HEK293 (cell line): ENCODE results near the gene GBA2.

Source experiments
- GLI4 ChIP-seq: fragments of 450-650 bp; formaldehyde crosslinking; IDR thresholded peaks from 2 replicates; pipeline ENCODE4 v1.5.1; 2016; ENCODE audit warnings: missing biosample characterization, missing genetic modification characterization
- GLIS2 ChIP-seq: fragments of 450-650 bp; formaldehyde crosslinking; IDR thresholded peaks from 2 replicates; pipeline ENCODE4 v1.5.1; 2016; ENCODE audit warnings: missing biosample characterization, missing genetic modification characterization
- HOXA7 ChIP-seq: sonication (generic); formaldehyde crosslinking; IDR thresholded peaks from 2 replicates; pipeline ENCODE4 v1.8.1; 2022; ENCODE audit warnings: missing genetic modification reagents, borderline replicate concordance
- IKZF3 ChIP-seq: fragments of 450-650 bp; IDR thresholded peaks from 2 replicates; pipeline ENCODE4 v1.5.0; 2018; ENCODE audit warnings: missing biosample characterization, mild to moderate bottlenecking, missing genetic modification characterization, moderate library complexity
- KLF16 ChIP-seq: fragments of 450-650 bp; formaldehyde crosslinking; IDR thresholded peaks from 2 replicates; pipeline ENCODE4 v1.5.1; 2017; ENCODE audit warnings: missing biosample characterization, missing genetic modification characterization
- REST ChIP-seq: fragments of 450-650 bp; formaldehyde crosslinking; IDR thresholded peaks from 2 replicates; pipeline ENCODE4 v1.5.1; 2016; ENCODE audit warnings: missing biosample characterization, missing genetic modification characterization
- SCRT2 ChIP-seq: fragments of 450-650 bp; formaldehyde crosslinking; IDR thresholded peaks from 2 replicates; pipeline ENCODE4 v1.5.1; 2016; ENCODE audit warnings: missing biosample characterization, missing genetic modification characterization
- SP7 ChIP-seq: fragments of 450-650 bp; formaldehyde crosslinking; IDR thresholded peaks from 2 replicates; pipeline ENCODE4 v1.5.1; 2016; ENCODE audit warnings: missing biosample characterization, missing genetic modification characterization
- TCF7L2 ChIP-seq: IDR thresholded peaks from 2 replicates; pipeline ENCODE4 v1.6.1; 2011; ENCODE audit warnings: low read depth, mild to moderate bottlenecking, inconsistent platforms, low read length, moderate library complexity, borderline replicate concordance
- YY2 ChIP-seq: fragments of 450-650 bp; formaldehyde crosslinking; IDR thresholded peaks from 2 replicates; pipeline ENCODE4 v1.5.1; 2016; ENCODE audit warnings: missing biosample characterization, missing genetic modification characterization
- ZBTB1 ChIP-seq: fragments of 450-650 bp; formaldehyde crosslinking; IDR thresholded peaks from 2 replicates; pipeline ENCODE4 v1.5.1; 2016; ENCODE audit warnings: missing biosample characterization, missing genetic modification characterization
- ZEB2 ChIP-seq: fragments of 450-650 bp; formaldehyde crosslinking; IDR thresholded peaks from 2 replicates; pipeline ENCODE4 v1.5.1; 2016; ENCODE audit warnings: missing biosample characterization, missing genetic modification characterization
- ZFHX2 ChIP-seq: fragments of 450-650 bp; formaldehyde crosslinking; conservative IDR thresholded peaks from 2 replicates; pipeline ENCODE4 v1.5.1; 2016; ENCODE audit warnings: missing biosample characterization, missing genetic modification characterization
- ZIC2 ChIP-seq: fragments of 450-650 bp; formaldehyde crosslinking; IDR thresholded peaks from 2 replicates; pipeline ENCODE4 v1.5.1; 2016; ENCODE audit warnings: missing biosample characterization, missing genetic modification characterization
- ZNF114 ChIP-seq: fragments of 450-650 bp; formaldehyde crosslinking; IDR thresholded peaks from 2 replicates; pipeline ENCODE4 v1.5.0; 2017; ENCODE audit warnings: missing biosample characterization, missing genetic modification characterization
- ZNF146 ChIP-seq: fragments of 450-650 bp; formaldehyde crosslinking; IDR thresholded peaks from 2 replicates; pipeline ENCODE4 v1.5.1; 2016; ENCODE audit warnings: missing biosample characterization, missing genetic modification characterization
- ZNF19 ChIP-seq: fragments of 450-650 bp; formaldehyde crosslinking; IDR thresholded peaks from 2 replicates; pipeline ENCODE4; 2016; ENCODE audit warnings: missing biosample characterization, missing genetic modification characterization, low read depth
- ZNF2 ChIP-seq: fragments of 450-650 bp; formaldehyde crosslinking; IDR thresholded peaks from 2 replicates; pipeline ENCODE4 v1.5.1; 2016; ENCODE audit warnings: missing biosample characterization, missing genetic modification characterization
- ZNF211 ChIP-seq: fragments of 450-650 bp; formaldehyde crosslinking; IDR thresholded peaks from 2 replicates; pipeline ENCODE4 v1.5.1; 2016; ENCODE audit warnings: low read depth, missing biosample characterization, missing genetic modification characterization
- ZNF221 ChIP-seq: fragments of 450-650 bp; formaldehyde crosslinking; IDR thresholded peaks from 2 replicates; pipeline ENCODE4 v1.5.1; 2017; ENCODE audit warnings: missing biosample characterization, missing genetic modification characterization, borderline replicate concordance
- ZNF335 ChIP-seq: fragments of 450-650 bp; formaldehyde crosslinking; conservative IDR thresholded peaks from 2 replicates; pipeline ENCODE4 v1.5.1; 2016; ENCODE audit warnings: missing biosample characterization, missing genetic modification characterization
- ZNF362 ChIP-seq: fragments of 450-650 bp; formaldehyde crosslinking; IDR thresholded peaks from 2 replicates; pipeline ENCODE4 v1.5.1; 2016; ENCODE audit warnings: missing biosample characterization, missing genetic modification characterization
- ZNF423 ChIP-seq: fragments of 450-650 bp; formaldehyde crosslinking; IDR thresholded peaks from 2 replicates; pipeline ENCODE4 v1.5.1; 2016; ENCODE audit warnings: missing biosample characterization, missing genetic modification characterization
- ZNF530 ChIP-seq: fragments of 450-650 bp; formaldehyde crosslinking; IDR thresholded peaks from 2 replicates; pipeline ENCODE4 v1.5.1; 2016; ENCODE audit warnings: low read depth, missing biosample characterization, missing genetic modification characterization
- ZNF544 ChIP-seq: fragments of 450-650 bp; formaldehyde crosslinking; IDR thresholded peaks from 2 replicates; pipeline ENCODE4 v1.5.0; 2017; ENCODE audit warnings: missing biosample characterization, missing genetic modification characterization
- ZNF571 ChIP-seq: fragments of 450-650 bp; formaldehyde crosslinking; IDR thresholded peaks from 2 replicates; pipeline ENCODE4 v1.5.0; 2017; ENCODE audit warnings: missing biosample characterization, missing genetic modification characterization
- ZNF621 ChIP-seq: fragments of 450-650 bp; formaldehyde crosslinking; IDR thresholded peaks from 2 replicates; pipeline ENCODE4 v1.5.1; 2017; ENCODE audit warnings: missing biosample characterization, missing genetic modification characterization
- ZNF624 ChIP-seq: fragments of 450-650 bp; formaldehyde crosslinking; IDR thresholded peaks from 2 replicates; pipeline ENCODE4 v1.5.1; 2017; ENCODE audit warnings: missing biosample characterization, missing genetic modification characterization
- ZNF626 ChIP-seq: fragments of 450-650 bp; sonication (Bioruptor Pico); formaldehyde crosslinking; IDR thresholded peaks from 2 replicates; pipeline ENCODE4 v1.5.1; 2018; ENCODE audit warnings: missing biosample characterization, missing genetic modification characterization, inconsistent platforms
- ZNF654 ChIP-seq: fragments of 450-650 bp; formaldehyde crosslinking; IDR thresholded peaks from 2 replicates; pipeline ENCODE4 v1.5.1; 2016; ENCODE audit warnings: low read depth, missing biosample characterization, missing genetic modification characterization
- ZNF707 ChIP-seq: fragments of 450-650 bp; formaldehyde crosslinking; IDR thresholded peaks from 2 replicates; pipeline ENCODE4 v1.5.1; 2016; ENCODE audit warnings: missing biosample characterization, missing genetic modification characterization
- ZNF785 ChIP-seq: fragments of 450-650 bp; formaldehyde crosslinking; IDR thresholded peaks from 2 replicates; pipeline ENCODE4 v1.5.1; 2016; ENCODE audit warnings: missing biosample characterization, missing genetic modification characterization
- ZNF843 ChIP-seq: fragments of 450-650 bp; formaldehyde crosslinking; IDR thresholded peaks from 2 replicates; pipeline ENCODE4 v1.5.1; 2016; ENCODE audit warnings: missing biosample characterization, missing genetic modification characterization
- ZSCAN23 ChIP-seq: fragments of 450-650 bp; formaldehyde crosslinking; IDR thresholded peaks from 2 replicates; pipeline ENCODE4 v1.5.1; 2016; ENCODE audit warnings: missing biosample characterization, missing genetic modification characterization
- TF ChIP-seq, protein P1 (sequence below): fragments of 450-650 bp; formaldehyde crosslinking; IDR thresholded peaks from 2 replicates; pipeline ENCODE4 v1.5.1; 2017; ENCODE audit warnings: missing biosample characterization, missing genetic modification characterization
- TF ChIP-seq, protein P2 (sequence below): fragments of 450-650 bp; formaldehyde crosslinking; IDR thresholded peaks from 2 replicates; pipeline ENCODE4 v1.5.1; 2016; ENCODE audit warnings: missing biosample characterization, missing genetic modification characterization

The GBA2 gene

GRCh38 chr9:35776018-35776417 is 27.0 kb upstream of the GBA2 start (continued):
- TF ChIP-seq ZNF211: no peak
- TF ChIP-seq ZNF423: no peak
- TF ChIP-seq IKZF3: 0 out of 2 replicates have a peak, but pooled peaks have one; percentile 22
- TF ChIP-seq ZNF843 (tag by site-specific recombination): no peak
- TF ChIP-seq GLIS2 (tag by site-specific recombination): no peak
- TF ChIP-seq YY2 (tag by site-specific recombination): no peak
- TF ChIP-seq ZEB2 (tag by site-specific recombination): no peak
- TF ChIP-seq ZNF530 (tag by site-specific recombination): no peak
- TF ChIP-seq ZNF621 (tag by site-specific recombination): no peak
- TF ChIP-seq ZNF362 (tag by site-specific recombination): no peak
- no peak for TF ChIP-seq ZNF785 (tag by site-specific recombination)
- no peak for TF ChIP-seq KLF16 (tag by site-specific recombination)
- no peak for TF ChIP-seq REST (tag by site-specific recombination)
- no peak; the same call in none of the 2 replicates for TF ChIP-seq ZNF335 (tag by site-specific recombination)
- TF ChIP-seq ZNF114: no peak
- TF ChIP-seq, protein P1, sequence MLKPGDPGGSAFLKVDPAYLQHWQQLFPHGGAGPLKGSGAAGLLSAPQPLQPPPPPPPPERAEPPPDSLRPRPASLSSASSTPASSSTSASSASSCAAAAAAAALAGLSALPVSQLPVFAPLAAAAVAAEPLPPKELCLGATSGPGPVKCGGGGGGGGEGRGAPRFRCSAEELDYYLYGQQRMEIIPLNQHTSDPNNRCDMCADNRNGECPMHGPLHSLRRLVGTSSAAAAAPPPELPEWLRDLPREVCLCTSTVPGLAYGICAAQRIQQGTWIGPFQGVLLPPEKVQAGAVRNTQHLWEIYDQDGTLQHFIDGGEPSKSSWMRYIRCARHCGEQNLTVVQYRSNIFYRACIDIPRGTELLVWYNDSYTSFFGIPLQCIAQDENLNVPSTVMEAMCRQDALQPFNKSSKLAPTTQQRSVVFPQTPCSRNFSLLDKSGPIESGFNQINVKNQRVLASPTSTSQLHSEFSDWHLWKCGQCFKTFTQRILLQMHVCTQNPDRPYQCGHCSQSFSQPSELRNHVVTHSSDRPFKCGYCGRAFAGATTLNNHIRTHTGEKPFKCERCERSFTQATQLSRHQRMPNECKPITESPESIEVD (tag by site-specific recombination): no peak; the same call in 1 of the 2 replicates
- TF ChIP-seq ZNF146 (tag by site-specific recombination): no peak
- TF ChIP-seq TCF7L2: no peak
- TF ChIP-seq ZNF2 (tag by site-specific recombination): no peak
- peak; percentile 75 for TF ChIP-seq SP7 (tag by site-specific recombination)
- no peak for TF ChIP-seq ZNF624
- TF ChIP-seq ZNF19 (tag by site-specific recombination): no peak
- no peak for TF ChIP-seq ZNF544 (tag by site-specific recombination)
- TF ChIP-seq ZNF571: no peak
- TF ChIP-seq ZNF221 (tag by site-specific recombination): no peak
- TF ChIP-seq ZNF626 (tag by site-specific recombination): no peak
- TF ChIP-seq ZIC2 (tag by site-specific recombination): peak; percentile 87
- TF ChIP-seq, protein P2, sequence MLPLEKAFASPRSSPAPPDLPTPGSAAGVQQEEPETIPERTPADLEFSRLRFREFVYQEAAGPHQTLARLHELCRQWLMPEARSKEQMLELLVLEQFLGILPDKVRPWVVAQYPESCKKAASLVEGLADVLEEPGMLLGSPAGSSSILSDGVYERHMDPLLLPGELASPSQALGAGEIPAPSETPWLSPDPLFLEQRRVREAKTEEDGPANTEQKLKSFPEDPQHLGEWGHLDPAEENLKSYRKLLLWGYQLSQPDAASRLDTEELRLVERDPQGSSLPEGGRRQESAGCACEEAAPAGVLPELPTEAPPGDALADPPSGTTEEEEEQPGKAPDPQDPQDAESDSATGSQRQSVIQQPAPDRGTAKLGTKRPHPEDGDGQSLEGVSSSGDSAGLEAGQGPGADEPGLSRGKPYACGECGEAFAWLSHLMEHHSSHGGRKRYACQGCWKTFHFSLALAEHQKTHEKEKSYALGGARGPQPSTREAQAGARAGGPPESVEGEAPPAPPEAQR (tag by site-specific recombination): no peak
- TF ChIP-seq GLI4 (tag by site-specific recombination): no peak
- peak; percentile 15; the same call in 1 of the 2 replicates for TF ChIP-seq SCRT2 (tag by site-specific recombination)
- no peak for TF ChIP-seq ZNF707 (tag by site-specific recombination)
- no peak for TF ChIP-seq ZBTB1 (tag by site-specific recombination)
- no peak for TF ChIP-seq ZNF654
- no peak for TF ChIP-seq HOXA7 (CRISPR knock-in tag)
- TF ChIP-seq ZSCAN23 (tag by site-specific recombination): no peak
- peak; percentile 55; the same call in 1 of the 2 replicates for TF ChIP-seq ZFHX2 (tag by site-specific recombination)
